GM21786 (cell line): ENCODE results near the gene TIAM2.

Experiments
- ATAC-seq: cut with Tn5 transposase; IDR thresholded peaks from one replicate; pipeline ENCODE4 v1.9.1; 2021; ENCODE audit not compliant: unreplicated experiment

Gene TIAM2

GRCh38 chr6:155023717-155024116 is 28.6 kb downstream of the TIAM2 start:
- no peak for ATAC-seq

GRCh38 chr6:155024391-155025027 is 29.4 kb downstream of the TIAM2 start:
- ATAC-seq = no peak

- ATAC-seq = no peak
Measured at GRCh38 chr6:155026022-155026705, 31.0 kb downstream of the TIAM2 start.

- ATAC-seq = no peak
Measured at GRCh38 chr6:155026706-155027045, 31.6 kb downstream of the TIAM2 start.

GRCh38 chr6:155030148-155030720 is 35.1 kb downstream of the TIAM2 start:
- ATAC-seq = no peak

- no peak for ATAC-seq
Measured at GRCh38 chr6:155031091-155031490, 36.0 kb downstream of the TIAM2 start.

GRCh38 chr6:155033021-155033791 is 38.1 kb downstream of the TIAM2 start:
- no peak for ATAC-seq

GRCh38 chr6:155036907-155037306 is 41.8 kb downstream of the TIAM2 start:
- no peak for ATAC-seq

- ATAC-seq = no peak
Measured at GRCh38 chr6:155038104-155038503, 43.0 kb downstream of the TIAM2 start.

- ATAC-seq = no peak
Measured at GRCh38 chr6:155038527-155038926, 43.4 kb downstream of the TIAM2 start.

GRCh38 chr6:155039618-155040017 is 44.5 kb downstream of the TIAM2 start:
- no peak for ATAC-seq

GRCh38 chr6:155040154-155040553 is 45.0 kb downstream of the TIAM2 start:
- ATAC-seq = no peak

GRCh38 chr6:155040901-155041650 is 46.0 kb downstream of the TIAM2 start:
- ATAC-seq = no peak

GRCh38 chr6:155041741-155042279 is 46.7 kb downstream of the TIAM2 start:
- no peak for ATAC-seq

- no peak for ATAC-seq
Measured at GRCh38 chr6:155042983-155043382, 47.9 kb downstream of the TIAM2 start.

- no peak for ATAC-seq
Measured at GRCh38 chr6:155045561-155046404, 50.7 kb downstream of the TIAM2 start.

- ATAC-seq = no peak
Measured at GRCh38 chr6:155047523-155047922, 52.4 kb downstream of the TIAM2 start.

GRCh38 chr6:155050311-155050710 is 55.2 kb downstream of the TIAM2 start:
- ATAC-seq = peak; percentile 71

GRCh38 chr6:155054491-155055250 is 59.6 kb downstream of the TIAM2 start:
- no peak for ATAC-seq
